K562 (cell line): ENCODE results near the gene SERPINE1. TPM values are rescaled to one million over a fixed set of nuclear protein-coding genes. Genes with fewer than 3 reads are reported as not detected.
A peak's percentile ranks its signal among the peaks of the same experiment; 100 is the strongest.

Experiments
- ATAC-seq: fragments of 200-7000 bp; cut with Tn5 transposase; 3 replicates; pipeline ENCODE4 v1.9.1; 2020; ENCODE audit warnings: moderate library complexity
- BruUV-seq: library from RNA; stranded (reverse); fragments of 400-500 nt; replicated peaks from 2 replicates; lab custom pipeline; 2021; lab: Mats Ljungman, UMichigan
- CTCF ChIA-PET: fragments of 300-600 bp; formaldehyde crosslinking; extraction: SDS; loops from one replicate; lab custom pipeline; 2021; ENCODE audit warnings: low intra/inter-chr PET ratio; lab: Yijun Ruan, JAX
- POLR2A ChIA-PET: fragments of 300-600, 350-650 bp; sonication (Branson Sonifier 250); formaldehyde crosslinking; extraction: SDS; loops from one replicate; lab custom pipeline; 2021; ENCODE audit warnings: antibody characterized with exemption, inconsistent platforms; lab: Yijun Ruan, JAX
- DNase-seq, 4 experiments: peaks; one replicate each; pipeline versions ENCODE4 v3.0.0 to v3.0.0-alpha.2; 2011 to 2018; ENCODE audit warnings: low spot score in 3 of 4, mixed read lengths in 3 of 4; ENCODE audit errors: extremely low read depth in 1 of 4
- FAIRE-seq: peaks from 2 replicates; lab custom pipeline; 2011; peaks lifted over from hg19 to GRCh38; lab: Jason Lieb, UNC
- H2AFZ ChIP-seq: 2 replicates; pipeline ENCODE4 v1.6.0; 2011; ENCODE audit warnings: low read depth, low read length, control low read depth, inconsistent platforms
- H3K27ac ChIP-seq: fragments of 200-600 bp; 3 replicates; pipeline ENCODE4 v1.8.0; 2011; ENCODE audit warnings: low read depth, mild to moderate bottlenecking, control low read depth, inconsistent platforms, low read length, moderate library complexity, mixed read lengths; ENCODE audit errors: extremely low read depth
- H3K27me3 ChIP-seq, 2 experiments: fragments of 300-600 bp in 1 of 2; 2 replicates in 1 of 2; 3 replicates in 1 of 2; pipeline versions ENCODE4 v1.6.0 to v1.8.0; 2011; ENCODE audit warnings: inconsistent platforms in 2 of 2, low read length in 2 of 2, mild to moderate bottlenecking in 1 of 2, mixed read lengths in 1 of 2, moderate library complexity in 1 of 2; ENCODE audit not compliant: control insufficient read depth in 2 of 2, insufficient read depth in 2 of 2
- H3K36me3 ChIP-seq: fragments of 300-600 bp; 3 replicates; pipeline ENCODE4 v1.8.0; 2011; ENCODE audit warnings: mild to moderate bottlenecking, low read length, inconsistent platforms; ENCODE audit not compliant: control insufficient read depth, insufficient read depth
- H3K4me1 ChIP-seq, 2 experiments: fragments of 200-600 bp in 1 of 2; replicated peaks in 1 of 2; 2 replicates in 1 of 2; 3 replicates in 1 of 2; pipeline versions ENCODE4 v1.5.1 to v1.8.0; 2011; ENCODE audit warnings: inconsistent platforms in 2 of 2, low read length in 2 of 2, mild to moderate bottlenecking in 1 of 2, mixed read lengths in 1 of 2, moderate library complexity in 1 of 2; ENCODE audit not compliant: control insufficient read depth in 2 of 2, insufficient read depth in 2 of 2
- H3K4me2 ChIP-seq: 2 replicates; pipeline ENCODE4 v1.6.1; 2011; ENCODE audit warnings: low read length, control low read depth, inconsistent platforms, mixed read lengths; ENCODE audit not compliant: insufficient read depth
- H3K4me3 ChIP-seq: fragments of 200-600 bp; sonication (generic), shearing (Covaris generic); 2 replicates; pipeline ENCODE4 v1.5.1; 2016; ENCODE audit warnings: control low read depth, inconsistent platforms
- H3K79me2 ChIP-seq: fragments of 200-600 bp; 3 replicates; pipeline ENCODE4 v1.8.0; 2011; ENCODE audit warnings: low read length, inconsistent platforms; ENCODE audit not compliant: control insufficient read depth, insufficient read depth
- H3K9ac ChIP-seq, 2 experiments: 2 replicates each; pipeline versions ENCODE4 v1.6.0 to v1.6.1; 2011; ENCODE audit warnings: low read depth in 2 of 2, low read length in 2 of 2, control low read depth in 1 of 2, inconsistent platforms in 1 of 2, mild to moderate bottlenecking in 1 of 2, mixed read lengths in 1 of 2; ENCODE audit not compliant: insufficient read depth in 1 of 2
- H3K9me1 ChIP-seq: one replicate; pipeline ENCODE4 v1.6.0; 2011; ENCODE audit warnings: inconsistent platforms, mild to moderate bottlenecking, low read length, moderate library complexity; ENCODE audit not compliant: control insufficient read depth, insufficient read depth
- H3K9me3 ChIP-seq: replicated peaks from 2 replicates; pipeline ENCODE4 v1.5.1; 2011; ENCODE audit warnings: low read depth, low read length, inconsistent platforms; ENCODE audit not compliant: control insufficient read depth, insufficient read depth
- H4K20me1 ChIP-seq: replicated peaks from 2 replicates; pipeline ENCODE4 v1.6.1; 2011; ENCODE audit warnings: low read length, inconsistent platforms, mixed read lengths; ENCODE audit not compliant: control insufficient read depth, insufficient read depth
- CREM ChIP-seq: IDR thresholded peaks from 2 replicates; pipeline ENCODE4 v1.6.1; 2014; ENCODE audit warnings: antibody characterized with exemption, low read depth
- FOSL1 ChIP-seq: fragments of 200-800 bp; sonication (Bioruptor generic); conservative IDR thresholded peaks from 2 replicates; pipeline ENCODE4 v1.6.1; 2016; ENCODE audit warnings: missing genetic modification characterization, missing compliant biosample characterization
- JUND ChIP-seq, 2 experiments: IDR thresholded peaks; 2 replicates in 1 of 2; 3 replicates in 1 of 2; pipeline ENCODE4 v1.6.1; 2011; ENCODE audit warnings: borderline replicate concordance in 2 of 2, low read depth in 2 of 2, low read length in 2 of 2, improper control_type of control experiment in 1 of 2, missing biosample characterization in 1 of 2, missing genetic modification characterization in 1 of 2, missing genetic modification reagents in 1 of 2
- KDM1A ChIP-seq, 2 experiments: fragments of 450-650 bp; IDR thresholded peaks; 2 replicates each; pipeline ENCODE4 v1.6.1; 2016; ENCODE audit warnings: mild to moderate bottlenecking in 2 of 2
- YY1 ChIP-seq, 3 experiments: IDR thresholded peaks; 2 replicates each; pipeline ENCODE4 v1.6.1; 2011; ENCODE audit warnings: low read length in 2 of 3, mild to moderate bottlenecking in 2 of 3, moderate library complexity in 2 of 3, borderline replicate concordance in 1 of 3, control low read depth in 1 of 3, low read depth in 1 of 3; ENCODE audit not compliant: insufficient read depth in 3 of 3, insufficient replicate concordance in 2 of 3, control insufficient read depth in 1 of 3, insufficient read length in 1 of 3; ENCODE audit errors: extremely low read depth in 1 of 3
- ZNF778 ChIP-seq: fragments of 450-650 bp; formaldehyde crosslinking; IDR thresholded peaks from 2 replicates; pipeline ENCODE4 v1.4.0; 2020; ENCODE audit warnings: mild to moderate bottlenecking, moderate library complexity
- WGBS: fragments of 100-300 bp; shearing (Covaris generic); methylation state at CpG from one replicate; pipeline ENCODE4 v1.1.6; 2016; ENCODE audit warnings: low coverage, mixed read lengths; ENCODE audit not compliant: insufficient coverage; ENCODE audit errors: missing lambda C conversion rate; 5-methylcytosine and 5-hydroxymethylcytosine counted together
- in situ Hi-C: fragments of 300-500 bp; cut with MboI; formaldehyde crosslinking; loops from 4 replicates; pipeline ENCODE4 v1.15.0; 2018; ENCODE audit warnings: inconsistent platforms, mixed read lengths
- intact Hi-C: fragments of 100-400 bp; cut with micrococcal nuclease; formaldehyde crosslinking; loops from 2 replicates; pipeline ENCODE4 v1.14.2; 2022
- polyA plus RNA-seq, 8 experiments: library from polyadenylated mRNA; depleted of rRNA in 4 of 8; stranded (reverse) in 5 of 8; unstranded in 3 of 8; fragments of >200 nt; fragmentation: Nextera tagmentation in 2 of 8; fragmentation: Illumina TruSeq in 1 of 8; extraction: Ambion mirVana in 2 of 8; extraction: Trizol in 1 of 8; gene quantifications; 2 replicates each; pipeline versions ENCODE4 v1.2.1 to v1.2.3, GENCODE V29; 2011 to 2014; ENCODE audit warnings: inconsistent platforms in 1 of 8, missing spikeins in 1 of 8
- total RNA-seq, 7 experiments: library from RNA; depleted of rRNA in 6 of 7; stranded (reverse); fragments of >200 nt in 6 of 7; fragmentation: Illumina TruSeq in 2 of 7; extraction: Trizol in 2 of 7; gene quantifications; 2 replicates each; pipeline versions ENCODE4 v1.2.1 to v1.2.3, GENCODE V29; 2011 to 2021; ENCODE audit warnings: low replicate concordance in 1 of 7
- TF ChIP-seq, protein P1 (sequence below), 3 experiments: IDR thresholded peaks in 2 of 3; conservative IDR thresholded peaks in 1 of 3; 2 replicates each; pipeline ENCODE4 v1.5.1; 2011 to 2012; ENCODE audit warnings: low read length in 3 of 3, mild to moderate bottlenecking in 3 of 3, control low read depth in 2 of 3, improper control_type of control experiment in 1 of 3, inconsistent platforms in 1 of 3, low read depth in 1 of 3, mixed read lengths in 1 of 3, moderate library complexity in 1 of 3; ENCODE audit not compliant: insufficient read depth in 2 of 3

The SERPINE1 gene
- total and polyA plus RNA-seq, 9 of the 15 experiments (the other 6 are each of a cell fraction or from before 2014, with no cell fraction given): 0.22 to 4.8 (median 0.91) TPM

DNA sequence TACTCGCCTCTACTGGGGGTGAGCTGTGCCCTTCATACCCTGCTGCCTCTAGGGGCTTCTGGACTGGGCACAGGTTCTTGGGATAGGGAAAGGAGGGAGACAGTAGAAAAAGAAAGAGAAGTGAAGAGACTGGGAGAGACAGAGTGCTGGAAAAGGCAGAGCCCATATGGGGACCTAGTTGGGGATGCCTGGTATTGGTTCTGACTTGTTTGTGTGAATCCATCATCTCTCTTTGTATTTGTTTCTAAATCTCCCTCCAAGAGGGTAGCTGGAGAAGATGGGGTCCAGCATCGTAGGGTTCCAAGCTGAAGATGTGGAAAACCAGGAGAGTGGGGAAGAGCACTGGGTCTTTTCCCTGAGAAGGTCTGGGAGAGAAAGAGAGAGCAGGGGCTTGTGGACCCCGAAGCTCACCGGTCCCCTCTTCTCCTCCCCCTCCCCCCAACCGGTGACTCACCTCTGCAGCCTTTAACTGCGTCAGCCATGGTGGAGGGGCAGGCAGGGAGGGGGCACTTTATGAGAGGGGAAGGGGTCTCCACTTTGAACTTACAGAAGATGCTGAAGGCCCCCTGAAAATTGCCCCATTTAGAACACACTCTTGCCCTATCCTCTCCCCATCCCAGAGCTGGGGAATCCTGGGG lies 41.6 kb downstream of the SERPINE1 start:
- no peak overlapping the region for H3K9ac ChIP-seq
- no peak overlapping the region for H3K4me3 ChIP-seq
- H3K27ac ChIP-seq: no peak overlapping the region
- no peak overlapping the region; the same call in 1 of the 2 replicates for H3K4me2 ChIP-seq
- CTCF ChIA-PET: interaction anchor here (2.4 kb wide), 1 partner anchor 25 kb away, joined by 20 read pairs; no protein-coding TSS in a partner anchor
- DNase-seq (peak in 2 of 4 experiments; percentile 23 to 32), FAIRE-seq (no peak), ATAC-seq (no peak)
- H3K79me2 ChIP-seq: no peaks in the 10 kb centered on the region
- BruUV-seq: no TSS peak
- peaks cover 26% of the 10 kb centered on the region for H4K20me1 ChIP-seq
- no peaks in the 10 kb centered on the region for H3K36me3 ChIP-seq
- in situ Hi-C loops: no loop called here
- H3K9me3 ChIP-seq: no peaks in the 10 kb centered on the region
- TF ChIP-seq CREM (peak; percentile 36; the same call in 1 of the 2 replicates), KDM1A (IDR thresholded peaks at IDR 0.05) (peak in 1 of 2 experiments; percentile 78; a peak in 2 of 4 replicates), ZNF778 (CRISPR knock-in tag) (no peak), YY1 (IDR thresholded peaks at IDR 0.05; ENCODE audit: borderline replicate concordance in 1 of 3, control insufficient read depth in 1 of 3, extremely low read depth in 1 of 3, insufficient read depth in 3 of 3, insufficient read length in 1 of 3, insufficient replicate concordance in 2 of 3, low read depth in 1 of 3, low read length in 2 of 3) (peak in 1 of 3 experiments; percentile 21), FOSL1 (tag) (no peak), JUND (IDR thresholded peaks at IDR 0.05; ENCODE audit: borderline replicate concordance, low read depth, low read length) (peak; percentile 49; the same call in 1 of the 2 replicates), JUND (tag; IDR thresholded peaks at IDR 0.05; ENCODE audit: borderline replicate concordance, low read depth, low read length) (no peak)
- TF ChIP-seq, protein P1, sequence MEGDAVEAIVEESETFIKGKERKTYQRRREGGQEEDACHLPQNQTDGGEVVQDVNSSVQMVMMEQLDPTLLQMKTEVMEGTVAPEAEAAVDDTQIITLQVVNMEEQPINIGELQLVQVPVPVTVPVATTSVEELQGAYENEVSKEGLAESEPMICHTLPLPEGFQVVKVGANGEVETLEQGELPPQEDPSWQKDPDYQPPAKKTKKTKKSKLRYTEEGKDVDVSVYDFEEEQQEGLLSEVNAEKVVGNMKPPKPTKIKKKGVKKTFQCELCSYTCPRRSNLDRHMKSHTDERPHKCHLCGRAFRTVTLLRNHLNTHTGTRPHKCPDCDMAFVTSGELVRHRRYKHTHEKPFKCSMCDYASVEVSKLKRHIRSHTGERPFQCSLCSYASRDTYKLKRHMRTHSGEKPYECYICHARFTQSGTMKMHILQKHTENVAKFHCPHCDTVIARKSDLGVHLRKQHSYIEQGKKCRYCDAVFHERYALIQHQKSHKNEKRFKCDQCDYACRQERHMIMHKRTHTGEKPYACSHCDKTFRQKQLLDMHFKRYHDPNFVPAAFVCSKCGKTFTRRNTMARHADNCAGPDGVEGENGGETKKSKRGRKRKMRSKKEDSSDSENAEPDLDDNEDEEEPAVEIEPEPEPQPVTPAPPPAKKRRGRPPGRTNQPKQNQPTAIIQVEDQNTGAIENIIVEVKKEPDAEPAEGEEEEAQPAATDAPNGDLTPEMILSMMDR (IDR thresholded peaks at IDR 0.05 in 2 of 3, conservative IDR thresholded peaks at IDR 0.05 in 1 of 3; ENCODE audit: insufficient read depth in 2 of 3, low read depth in 1 of 3, low read length in 3 of 3): no peak
- H3K9me1 ChIP-seq: peaks cover 6% of the 10 kb centered on the region
- intact Hi-C loops: loop anchor here (2.0 kb wide), 1 partner anchor 24 kb away; no protein-coding TSS in a partner anchor
- H3K4me1 ChIP-seq: peaks cover 36 to 71% of the 10 kb centered on the region in 2 experiments
- H2AFZ ChIP-seq: no peak overlapping the region
- POLR2A ChIA-PET: interaction anchor here (0.5 kb wide), 1 partner anchor 47 kb away, joined by 4 read pairs; no protein-coding TSS in a partner anchor
- WGBS: 2% methylated on average over 3 of the region's 6 CpGs
- H3K27me3 ChIP-seq: peaks cover 29 to 51% of the 10 kb centered on the region in 2 experiments; a peak in 4 of 5 replicates
